Activated T-cell treated with anti-CD3 and anti-CD28 coated beads for 24 hours (primary cell): ENCODE measurements around the gene AMDHD2.

Experiments used
- DNase-seq: peaks from one replicate; pipeline ENCODE4 v3.0.0-alpha.2; 2020; ENCODE audit warnings: low read depth

Gene AMDHD2

DNA sequence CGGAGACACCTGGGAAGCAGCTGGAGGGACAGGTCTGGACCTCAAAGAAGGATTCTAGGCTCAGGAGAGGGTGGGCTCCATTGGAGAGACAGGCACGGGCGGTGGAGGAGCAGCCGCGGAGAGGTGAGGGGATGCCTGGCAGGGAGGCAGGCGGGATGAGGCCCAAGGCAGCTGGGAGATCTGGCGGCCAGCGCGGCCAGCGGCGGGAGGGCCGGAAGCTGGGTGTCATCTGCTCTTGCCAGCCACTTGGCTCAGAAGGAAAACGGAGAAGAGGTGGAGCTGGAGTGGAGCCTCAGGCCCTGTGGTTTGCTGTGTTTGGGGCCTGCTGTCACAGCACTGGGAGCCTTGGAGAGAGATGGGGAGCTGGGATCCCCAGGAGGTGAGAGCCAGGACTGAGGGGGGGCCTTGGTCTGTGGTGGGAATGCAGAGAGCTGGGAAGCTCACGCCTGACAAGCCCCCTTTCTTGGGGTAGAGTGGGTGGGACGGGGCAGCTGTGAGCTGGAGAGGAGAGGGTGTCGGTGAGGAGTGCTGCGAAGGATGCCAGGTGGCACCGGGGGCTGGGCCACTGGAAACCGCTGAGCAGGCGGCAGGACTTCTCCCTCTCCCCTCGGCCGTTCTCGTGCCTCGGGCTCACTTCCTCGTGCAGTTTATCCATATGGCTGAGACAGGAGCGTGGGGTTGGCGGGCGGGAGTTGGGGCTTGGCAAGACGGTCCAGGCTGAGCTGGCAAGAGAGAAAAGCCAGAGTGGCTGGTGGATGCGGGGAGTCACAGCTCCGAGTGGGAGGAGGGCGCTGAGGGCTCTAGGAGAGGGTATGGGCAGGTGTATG, 37.2 kb upstream of the AMDHD2 start:
- DNase-seq: no peak

DNA sequence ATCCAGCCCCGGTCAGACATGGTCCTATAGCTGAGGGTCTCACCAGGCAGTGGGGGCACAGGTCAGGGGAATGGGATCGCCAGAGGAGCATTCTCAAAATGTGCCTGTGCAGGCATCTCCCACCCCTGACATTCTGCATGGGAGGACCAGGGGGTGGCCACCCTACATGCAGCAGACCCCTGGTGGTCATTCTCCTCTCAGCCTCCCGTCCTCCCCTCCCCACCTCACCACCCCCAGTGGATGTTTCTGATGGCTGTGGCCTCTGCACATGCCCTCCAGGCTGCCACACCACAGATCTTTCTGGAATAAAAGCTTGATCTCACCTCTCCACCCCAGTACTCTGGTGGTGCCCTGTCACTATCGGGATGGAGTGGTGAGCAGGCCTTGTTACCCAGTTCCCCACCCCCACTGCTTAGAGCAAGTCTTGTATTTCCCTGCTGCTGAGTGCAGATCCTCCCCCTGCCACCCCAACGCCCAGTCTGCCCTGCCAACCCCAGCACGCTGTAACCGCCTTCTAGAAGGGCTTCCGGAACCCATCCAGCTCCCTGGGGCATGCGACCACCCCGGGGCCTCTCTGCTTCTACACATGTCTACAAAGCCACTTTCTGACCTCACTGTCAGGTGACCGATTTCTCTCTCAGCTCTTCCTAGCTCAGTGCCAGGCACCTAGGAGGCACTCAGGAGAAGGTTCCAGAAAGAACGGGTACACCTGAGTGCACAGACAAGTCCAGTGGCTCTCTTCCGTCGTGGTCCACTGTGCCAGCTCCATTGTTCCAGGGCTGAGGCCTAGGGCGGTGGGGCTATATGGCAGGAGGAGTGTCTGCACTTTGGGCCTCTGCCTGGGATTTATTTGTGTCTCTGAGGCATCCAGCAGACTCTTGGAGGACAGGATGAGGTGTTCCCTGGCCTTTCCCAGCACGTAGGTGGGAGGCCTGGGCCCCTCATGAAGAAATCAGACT, 36.0 kb upstream of the AMDHD2 start:
- no peak for DNase-seq

DNA sequence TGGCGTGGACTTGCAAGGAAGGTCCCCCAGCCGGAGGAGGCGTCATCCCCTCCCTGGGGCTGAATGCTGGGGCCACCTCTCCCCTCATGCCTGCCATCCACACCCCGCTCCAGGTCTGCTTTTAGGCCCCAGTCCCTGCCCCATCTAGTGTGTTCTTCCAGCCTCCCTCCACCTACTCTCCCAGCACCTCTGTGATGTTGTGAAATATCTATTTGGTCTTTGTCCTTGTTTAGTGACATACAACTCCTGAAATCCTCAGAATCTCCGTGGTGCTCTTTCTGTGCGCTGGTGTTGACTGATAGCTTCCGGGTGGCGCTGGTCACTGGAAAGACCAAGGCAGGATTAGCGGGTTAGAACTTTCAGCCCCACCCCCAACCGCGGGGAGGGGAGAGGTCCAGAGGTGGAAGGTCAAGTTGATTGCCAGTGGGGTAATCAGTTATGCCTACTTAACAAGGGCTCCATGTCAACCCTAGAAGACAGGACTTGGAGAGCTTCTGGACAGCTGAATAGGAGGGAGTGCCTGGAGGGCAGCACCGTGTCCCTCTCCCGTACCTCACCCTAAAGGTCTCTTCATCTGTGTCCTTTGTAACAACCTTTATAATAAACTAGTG, 35.2 kb upstream of the AMDHD2 start:
- DNase-seq: no peak

DNA sequence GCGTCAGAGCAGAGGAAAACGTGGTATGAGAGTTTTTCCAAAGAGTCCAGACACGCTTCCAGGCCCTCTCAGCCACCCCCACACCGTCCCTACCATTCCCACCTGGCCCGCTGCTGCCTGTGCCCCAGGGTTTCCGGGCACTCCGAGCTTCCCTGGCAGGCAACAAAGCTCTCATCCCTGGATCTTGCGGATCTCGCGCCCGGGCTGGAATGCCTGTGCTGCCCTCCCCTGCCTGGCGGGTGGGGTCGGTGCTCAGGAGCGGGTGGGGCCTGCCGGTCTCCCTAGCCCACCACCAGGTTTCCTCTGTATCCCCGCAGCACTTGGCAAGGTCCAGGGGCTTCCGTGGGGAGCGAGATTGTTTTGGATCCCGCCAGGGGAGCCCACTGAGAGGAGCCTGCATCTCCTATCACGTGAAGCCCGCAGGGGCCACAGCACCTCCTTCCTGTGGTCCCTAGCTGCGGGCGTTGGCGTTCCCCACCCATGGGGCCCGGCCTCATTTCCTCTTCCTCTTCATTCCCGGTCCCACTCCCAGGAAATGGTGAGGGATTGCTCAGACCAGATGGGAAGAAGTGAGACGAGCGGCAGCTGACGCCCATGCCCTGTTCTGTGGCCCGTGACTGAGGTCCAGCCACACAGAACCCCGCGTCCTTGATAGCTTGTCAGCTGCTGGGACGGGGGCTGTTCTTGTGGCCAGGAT, 34.2 kb upstream of the AMDHD2 start:
- DNase-seq: no peak

DNA sequence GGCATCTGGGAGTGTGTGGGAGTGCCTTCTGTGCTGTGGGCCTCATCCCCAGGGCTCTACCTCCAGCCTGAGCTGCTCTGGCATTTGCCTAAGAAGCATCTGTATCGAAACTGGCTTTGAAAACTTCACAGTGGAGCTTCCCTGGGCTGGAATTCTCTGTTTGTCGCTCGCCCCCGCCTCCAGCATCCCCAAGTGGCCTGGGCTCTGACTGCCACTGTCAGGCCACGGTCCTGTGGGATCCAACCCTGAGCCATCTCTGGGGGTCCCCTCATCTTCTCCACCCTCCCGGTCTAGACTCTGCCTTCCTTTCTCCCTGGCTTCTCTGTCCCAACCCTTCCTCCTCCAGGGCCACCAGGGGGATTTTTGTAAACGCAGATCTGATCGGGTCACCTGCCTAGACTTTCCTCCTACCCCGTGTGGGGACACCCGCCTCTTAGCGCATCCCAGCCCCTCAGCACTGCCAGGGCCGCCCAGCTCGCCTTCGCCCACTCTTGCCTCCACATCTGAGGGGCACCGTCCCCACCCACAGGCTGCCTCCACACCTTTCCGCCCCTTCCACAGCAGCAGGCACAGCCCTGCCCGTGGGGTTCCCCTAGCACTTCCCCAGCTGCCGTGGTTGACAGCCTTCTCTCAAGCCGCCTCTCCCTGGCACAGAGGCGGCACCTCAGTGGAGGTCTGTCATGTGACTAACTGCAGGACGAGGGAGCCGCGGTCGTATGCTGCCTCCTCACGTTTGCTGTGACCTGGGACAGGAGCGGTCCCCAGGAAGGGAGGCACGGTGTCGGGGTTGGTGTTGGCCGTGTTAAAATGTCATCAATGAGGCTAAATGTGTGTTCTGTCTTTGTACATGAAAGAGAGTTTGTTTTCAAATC, 33.3 kb upstream of the AMDHD2 start:
- DNase-seq: peak; percentile 62

DNA sequence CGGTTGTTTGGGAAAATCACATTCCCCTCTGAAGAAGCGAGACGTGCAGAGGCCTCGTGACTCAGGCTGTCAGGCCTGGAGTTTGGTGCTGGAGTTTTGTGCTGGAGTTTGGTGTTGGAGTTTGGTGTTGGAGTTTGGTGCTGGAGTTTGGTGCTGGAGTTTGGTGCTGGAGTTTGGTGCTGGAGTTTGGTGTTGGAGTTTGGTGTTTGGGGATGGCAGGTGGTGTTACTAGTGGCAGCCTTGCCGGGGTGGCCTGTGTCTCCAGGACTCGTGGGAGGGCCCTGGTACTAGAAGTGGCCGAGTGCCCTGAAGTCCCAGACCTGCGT, 32.7 kb upstream of the AMDHD2 start:
- DNase-seq: no peak

DNA sequence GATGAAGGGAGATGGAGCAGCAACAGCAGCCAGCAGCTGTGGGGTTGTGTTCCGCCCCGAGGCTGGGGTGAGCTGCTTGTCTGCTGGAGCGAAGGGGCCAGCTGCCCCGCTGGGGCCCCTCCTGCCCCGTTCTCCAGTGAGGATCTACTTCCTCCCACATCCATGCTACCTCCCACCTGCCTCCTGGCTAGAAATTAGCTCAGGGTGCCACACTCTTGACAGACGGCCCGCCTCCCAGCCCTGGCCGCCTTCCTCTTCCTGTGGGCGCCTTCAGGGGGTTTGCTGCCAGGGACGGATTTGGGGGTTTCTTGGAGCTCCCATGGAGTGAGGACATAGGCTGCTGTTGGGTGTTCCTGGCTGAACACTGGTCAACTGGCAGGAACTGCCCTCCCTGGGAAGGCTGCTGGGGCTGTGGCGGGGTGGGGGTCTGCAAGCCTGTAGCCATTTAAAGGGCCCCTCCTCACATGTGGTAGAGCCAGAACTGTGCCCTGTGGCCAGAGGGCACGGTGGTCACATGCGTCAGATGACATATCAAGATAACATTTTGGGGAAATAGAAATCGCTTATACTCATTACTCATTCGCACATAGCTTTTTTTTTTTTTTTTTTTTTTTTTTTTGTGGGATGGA, 32.2 kb upstream of the AMDHD2 start:
- DNase-seq: no peak

DNA sequence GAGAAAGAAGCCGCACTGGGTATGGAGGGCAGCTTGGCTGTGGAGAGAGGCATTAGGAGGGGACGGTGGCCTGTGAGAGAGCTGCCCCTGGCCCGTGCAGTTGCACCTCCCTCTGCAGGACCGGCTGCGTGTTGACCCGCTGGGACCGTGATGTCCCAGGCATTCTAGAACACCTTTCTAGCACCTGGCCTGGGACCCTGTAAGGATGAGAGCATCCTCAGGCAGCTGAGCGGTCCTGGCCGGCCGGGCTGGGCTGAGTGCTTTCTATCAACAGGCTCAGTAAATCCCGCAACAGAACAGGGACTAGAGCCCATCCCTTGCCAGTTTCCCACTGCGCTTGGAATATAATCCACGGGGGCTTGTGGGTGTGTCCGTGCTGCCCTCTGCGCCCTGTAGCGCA, 30.6 kb upstream of the AMDHD2 start:
- no peak for DNase-seq

DNA sequence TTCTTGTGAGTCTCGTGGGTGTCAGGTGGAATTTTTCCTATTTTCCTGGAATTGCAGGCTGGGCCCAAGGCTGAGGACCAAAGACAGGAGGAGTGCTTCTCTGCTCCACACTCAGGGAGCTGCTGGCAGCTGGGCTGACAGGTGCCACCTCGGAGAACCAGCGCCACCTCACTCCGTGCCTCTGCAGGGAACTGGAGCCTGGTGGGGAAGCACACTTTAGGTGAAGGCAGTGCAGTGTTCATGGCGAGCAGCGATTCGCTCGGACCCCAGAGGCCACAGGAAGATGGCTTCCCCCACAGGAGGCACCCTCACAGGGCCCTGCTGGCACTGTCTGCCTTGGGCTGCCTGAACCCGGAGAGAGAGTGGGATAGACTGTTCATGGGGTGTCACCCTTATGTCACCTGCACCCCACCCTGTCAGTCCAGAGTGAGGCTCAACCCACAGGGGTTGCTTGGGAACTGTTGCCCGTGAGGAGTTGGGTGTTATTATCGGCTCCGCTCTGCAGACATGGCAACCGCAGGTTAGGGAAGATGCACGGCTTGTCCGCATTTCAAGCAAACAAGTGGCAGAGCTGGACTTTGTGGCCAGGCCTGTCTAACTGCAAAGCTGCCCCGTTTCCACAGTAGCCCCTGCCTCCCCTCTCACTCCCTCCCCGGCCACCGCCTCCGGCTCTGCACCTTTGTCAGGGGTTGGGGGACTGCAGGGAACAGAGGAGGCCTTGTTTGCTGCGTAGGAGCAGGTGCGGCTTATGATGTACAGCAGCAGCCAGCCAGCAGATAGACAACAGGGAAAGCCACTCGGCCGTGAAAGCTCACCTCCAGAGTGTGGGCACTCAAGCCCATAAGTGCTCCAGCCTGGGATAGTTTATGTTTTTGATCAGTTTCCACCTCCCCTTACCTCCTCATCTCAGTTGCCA, 29.7 kb upstream of the AMDHD2 start:
- DNase-seq: no peak

DNA sequence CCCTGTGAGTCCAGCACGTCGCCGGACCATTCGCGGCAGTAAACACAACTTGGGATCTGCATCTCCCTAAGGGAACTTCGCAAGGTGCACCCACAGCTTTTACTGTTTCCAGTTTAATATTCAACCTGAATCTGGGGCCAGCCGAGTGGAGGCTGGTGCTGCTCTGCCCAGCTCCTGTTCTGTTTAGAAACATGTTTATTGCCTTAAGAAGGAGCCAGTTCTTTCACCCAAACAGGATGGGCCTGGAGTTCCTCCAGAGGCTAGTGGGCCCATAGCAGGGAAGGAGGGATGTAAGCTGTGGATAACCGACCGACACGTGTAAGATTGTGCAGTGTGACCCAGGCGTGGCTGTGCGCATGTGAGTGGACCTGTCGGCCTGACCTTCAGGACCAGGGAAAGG, 27.9 kb upstream of the AMDHD2 start:
- no peak for DNase-seq

DNA sequence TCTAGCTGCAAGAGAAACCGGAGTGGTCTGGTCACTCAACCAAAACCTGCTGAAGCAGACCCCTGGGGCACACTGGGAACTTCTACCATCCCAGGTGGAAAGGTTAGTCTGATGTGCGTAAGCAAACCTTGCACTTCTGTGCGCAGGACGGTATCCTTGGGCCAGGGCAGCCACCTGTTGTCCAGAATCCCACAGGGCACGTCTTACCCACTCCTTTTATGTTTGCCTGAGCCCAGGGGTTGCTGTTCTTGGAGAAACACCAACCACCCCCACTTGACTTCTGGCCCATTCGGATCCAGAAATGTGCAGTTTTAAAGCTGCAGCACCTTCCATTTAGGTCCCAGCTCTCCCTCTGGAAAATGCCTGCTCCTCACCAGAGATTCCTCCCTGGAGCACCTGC, 26.6 kb upstream of the AMDHD2 start:
- no peak for DNase-seq

DNA sequence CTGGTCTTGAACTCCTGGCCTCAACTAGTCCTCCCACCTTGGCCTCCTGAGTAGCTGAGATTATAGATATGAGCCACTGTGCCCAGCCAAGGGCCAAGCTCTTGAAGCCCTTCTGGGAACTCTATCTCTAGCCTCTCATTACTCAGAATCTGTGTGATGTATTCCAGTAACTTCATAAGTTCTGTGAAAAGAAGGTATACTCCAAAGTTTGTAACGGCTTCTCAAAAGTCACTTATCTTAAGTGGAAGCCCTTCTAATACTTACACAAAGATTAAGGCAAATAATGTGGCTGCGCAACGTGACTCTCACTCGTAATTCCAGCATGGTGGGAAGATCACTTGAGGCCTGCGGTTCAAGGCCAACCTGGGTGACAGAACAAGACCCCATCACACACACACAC, 25.6 kb upstream of the AMDHD2 start:
- DNase-seq: no peak

DNA sequence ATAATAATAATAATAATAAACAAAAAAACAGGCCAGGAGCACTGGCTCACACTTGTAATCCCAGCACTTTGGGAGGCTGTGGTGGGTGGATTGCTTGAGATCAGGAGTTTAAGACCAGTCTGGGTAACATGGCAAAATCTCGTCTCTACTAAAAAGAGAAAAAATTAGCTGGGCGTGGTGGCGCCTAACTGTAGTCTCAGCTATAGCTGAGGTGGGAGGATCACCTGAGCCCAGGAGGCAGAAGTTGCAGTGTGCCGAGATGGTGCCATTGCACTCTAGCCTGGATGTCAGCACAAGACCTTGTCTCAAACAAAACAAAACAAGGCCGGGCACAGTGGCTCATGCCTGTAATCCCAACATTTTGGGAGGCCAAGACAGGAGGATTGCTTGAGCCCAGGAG, 25.1 kb upstream of the AMDHD2 start:
- DNase-seq: no peak

DNA sequence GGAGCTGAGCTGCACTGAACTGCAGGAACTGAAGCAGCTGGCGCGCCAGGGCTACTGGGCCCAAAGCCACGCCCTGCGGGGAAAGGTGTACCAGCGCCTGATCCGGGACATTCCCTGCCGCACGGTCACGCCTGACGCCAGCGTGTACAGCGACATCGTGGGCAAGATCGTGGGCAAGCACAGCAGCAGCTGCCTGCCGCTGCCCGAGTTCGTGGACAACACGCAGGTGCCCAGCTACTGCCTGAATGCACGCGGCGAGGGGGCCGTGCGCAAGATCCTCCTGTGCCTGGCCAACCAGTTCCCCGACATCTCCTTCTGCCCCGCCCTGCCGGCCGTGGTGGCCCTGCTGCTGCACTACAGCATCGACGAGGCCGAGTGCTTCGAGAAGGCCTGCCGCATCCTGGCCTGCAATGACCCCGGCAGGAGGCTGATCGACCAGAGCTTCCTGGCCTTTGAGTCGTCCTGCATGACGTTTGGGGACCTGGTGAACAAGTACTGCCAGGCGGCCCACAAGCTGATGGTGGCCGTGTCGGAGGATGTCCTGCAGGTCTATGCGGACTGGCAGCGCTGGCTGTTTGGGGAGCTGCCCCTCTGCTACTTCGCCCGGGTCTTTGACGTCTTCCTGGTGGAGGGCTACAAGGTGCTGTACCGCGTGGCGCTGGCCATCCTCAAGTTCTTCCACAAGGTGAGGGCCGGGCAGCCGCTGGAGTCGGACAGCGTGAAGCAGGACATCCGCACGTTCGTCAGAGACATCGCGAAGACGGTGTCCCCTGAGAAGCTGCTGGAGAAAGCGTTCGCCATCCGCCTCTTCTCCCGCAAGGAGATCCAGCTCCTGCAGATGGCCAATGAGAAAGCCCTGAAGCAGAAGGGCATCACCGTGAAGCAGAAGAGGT, 23.7 kb upstream of the AMDHD2 start:
- no peak for DNase-seq

DNA sequence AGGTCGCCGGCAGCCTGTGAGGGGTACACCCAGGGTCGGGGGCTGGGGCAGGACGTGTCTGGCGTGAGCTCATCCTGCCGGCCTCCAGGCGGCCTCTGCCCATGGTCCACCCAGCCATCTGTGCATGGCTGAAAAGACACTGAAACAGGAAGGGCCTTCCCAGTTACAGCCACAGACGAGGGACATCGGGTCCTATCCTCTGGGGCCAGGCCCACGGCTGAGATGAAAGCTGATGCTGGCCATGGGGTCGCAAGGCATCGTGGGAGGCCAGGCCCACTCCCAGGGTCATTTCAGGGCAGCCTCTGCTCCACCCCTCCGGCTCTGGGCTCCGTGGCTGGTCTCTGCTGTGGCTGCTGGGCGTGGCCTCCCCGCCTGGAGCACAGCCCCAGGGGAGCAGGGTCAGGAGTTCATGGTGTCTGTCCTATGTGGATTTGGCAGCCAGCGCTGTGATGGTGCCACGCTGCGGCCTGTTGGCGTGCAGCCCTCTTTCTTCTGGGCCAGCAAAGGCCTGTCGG, 23.0 kb upstream of the AMDHD2 start:
- no peak for DNase-seq

DNA sequence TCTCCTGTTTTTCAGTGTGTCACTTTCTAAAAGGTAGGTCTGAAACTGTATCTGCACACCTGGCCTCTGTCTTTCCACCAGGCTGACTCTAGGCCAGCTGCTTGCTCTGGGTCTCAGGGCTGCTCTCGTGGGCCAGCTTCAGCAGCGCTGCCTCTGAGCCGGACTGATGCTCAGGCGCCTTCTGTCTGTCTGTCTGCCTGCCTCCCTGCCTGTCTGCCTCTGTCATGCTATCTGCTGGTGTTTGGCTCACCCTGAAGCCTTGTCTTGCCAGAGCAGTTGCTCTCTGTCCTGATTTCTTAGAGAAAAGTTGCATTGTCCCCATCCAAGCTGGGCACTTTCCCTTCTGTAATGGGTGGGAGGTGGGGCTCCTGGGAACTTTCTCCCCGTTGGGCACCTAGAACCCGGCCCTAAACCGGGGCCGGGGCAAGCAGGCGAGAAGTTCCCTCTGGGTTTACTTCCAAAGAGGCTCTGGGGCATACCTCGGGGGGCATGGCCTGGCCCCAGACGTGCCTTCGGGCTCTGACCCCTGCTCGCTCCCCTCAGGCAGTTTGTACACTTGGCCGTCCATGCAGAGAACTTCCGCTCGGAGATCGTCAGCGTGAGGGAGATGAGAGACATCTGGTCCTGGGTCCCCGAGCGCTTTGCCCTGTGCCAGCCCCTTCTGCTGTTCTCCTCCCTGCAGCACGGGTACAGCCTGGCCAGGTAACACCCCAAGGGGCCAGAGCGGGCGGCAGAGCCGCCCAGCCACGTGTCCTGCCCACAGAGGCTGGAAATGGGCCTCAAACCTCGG, 22.3 kb upstream of the AMDHD2 start:
- DNase-seq: no peak

DNA sequence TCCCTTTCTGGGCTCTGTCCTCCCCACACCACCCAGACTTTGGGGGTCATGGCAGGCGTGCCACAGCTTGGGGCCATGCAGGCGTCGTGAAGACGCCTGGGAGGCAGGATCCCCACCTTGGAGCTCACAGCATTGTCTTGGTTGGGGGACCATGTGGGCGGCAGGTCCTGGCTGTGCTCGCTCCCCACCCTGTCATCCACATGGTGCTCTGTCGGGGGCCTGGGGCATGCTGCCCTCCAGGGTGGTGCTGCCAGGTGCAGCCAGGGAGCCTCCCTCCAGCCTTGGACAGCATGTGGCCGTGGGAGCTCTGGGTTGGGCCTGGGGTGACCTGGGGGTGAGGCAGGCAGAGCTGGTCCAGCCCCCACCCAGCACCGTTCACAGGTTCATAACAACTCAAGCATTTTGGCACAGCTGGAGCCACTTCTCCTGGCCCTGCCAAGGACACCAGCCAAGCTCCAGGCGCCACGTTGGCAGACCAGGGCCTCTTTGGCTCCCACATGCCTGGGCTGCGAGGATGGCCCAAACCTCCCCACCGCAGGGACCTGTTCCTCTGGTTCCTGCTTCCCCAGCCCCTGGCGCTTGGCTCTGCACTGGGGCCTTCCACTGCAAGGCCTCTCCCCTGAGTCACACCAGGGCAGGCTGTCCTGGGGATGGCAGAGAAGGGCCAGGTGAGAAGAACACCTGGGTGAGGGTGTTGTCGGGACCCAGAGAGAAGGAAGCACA, 21.5 kb upstream of the AMDHD2 start:
- no peak for DNase-seq
